H1 (cell line): ENCODE data around the gene PHF14. TPM values are rescaled to one million over a fixed set of nuclear protein-coding genes. Genes with fewer than 3 reads are reported as not detected.

Source experiments
- CHD7 ChIP-seq: fragments of 300-600 bp; sonication (generic); IDR thresholded peaks from 2 replicates; pipeline ENCODE4 v1.7.1; 2012; ENCODE audit warnings: low read length, moderate library complexity, mild to moderate bottlenecking, inconsistent platforms; ENCODE audit not compliant: insufficient replicate concordance
- polyA plus RNA-seq, 7 experiments: library from polyadenylated mRNA; depleted of rRNA in 3 of 7; stranded (reverse) in 5 of 7; unstranded in 2 of 7; fragments of >200 nt in 5 of 7; fragments of 200-250 nt in 2 of 7; gene quantifications; 1 replicate in 5 of 7; 2 replicates in 1 of 7; 4 replicates in 1 of 7; pipeline versions ENCODE4 v1.2.1 to v1.2.3, GENCODE V29; 2011 to 2013; ENCODE audit warnings: missing spikeins in 2 of 7, mixed read lengths in 2 of 7
- total RNA-seq: library from RNA; stranded (reverse); fragmentation: NEBNext Ultra II Directional; extraction: Animal tissue kit (Norgen Biotek cat#: 25700); gene quantifications from 2 replicates; pipeline ENCODE4 v1.2.1, GENCODE V29; 2021

Gene PHF14
- total and polyA plus RNA-seq, 2 of the 8 experiments (the other 6 are each of a cell fraction or from before 2014, with no cell fraction given), result 17.9 to 70.6 TPM

GRCh38 chr7:11141541-11141940 is 167.9 kb downstream of the PHF14 start (continued):
- no peak for TF ChIP-seq CHD7
- TF ChIP-seq, all 59 proteins: peak for 0
